ENCODE data around the gene SKAP1.

DNA sequence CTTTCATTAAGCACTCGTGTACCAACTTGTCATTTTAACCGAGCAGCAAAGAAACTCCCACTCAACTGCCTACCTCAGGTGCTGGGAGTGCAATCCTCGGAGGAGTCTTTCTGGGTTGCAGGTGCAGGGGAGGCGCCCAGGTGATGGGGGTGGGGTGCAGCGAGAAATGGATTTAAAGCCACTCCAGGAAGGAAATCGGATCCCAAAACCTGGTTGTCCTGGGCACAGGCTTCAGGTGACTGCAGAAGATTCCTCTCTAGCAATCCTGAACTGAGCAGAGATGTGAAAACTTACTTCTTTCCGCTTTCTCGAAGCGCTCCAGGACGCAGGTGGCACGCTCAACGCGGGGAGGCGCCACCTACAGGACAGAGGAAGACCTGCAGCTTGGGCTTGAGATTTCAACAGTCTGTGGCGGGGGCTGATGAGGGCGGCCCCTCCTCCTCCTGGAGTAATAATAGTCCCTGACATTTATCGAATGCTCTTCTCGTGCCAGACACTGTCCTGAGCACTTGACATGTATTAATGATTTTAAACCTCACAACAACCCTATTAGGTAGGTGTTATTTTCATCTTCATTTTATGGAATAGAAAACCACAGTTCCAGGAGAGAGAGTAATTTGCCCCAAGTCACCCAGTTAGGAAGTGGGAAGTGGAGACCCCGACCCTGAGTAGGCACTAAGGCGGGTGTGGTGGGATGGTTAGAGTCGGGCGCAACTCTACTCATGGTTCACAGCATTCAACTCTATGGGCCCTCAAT, 27.2 kb upstream of the SKAP1 start:
- TF ChIP-seq CTCF (IDR thresholded peaks at IDR 0.05; ENCODE audit: low read length), result peak; percentile 98
- no peak for TF ChIP-seq EZH2 (optimal IDR thresholded peaks at IDR 0.05; ENCODE audit: low read depth, low read length)
- no peak for TF ChIP-seq EZH2phosphoT487 (IDR thresholded peaks at IDR 0.05; ENCODE audit: low read length)
